NCI-H1930 (cell line): ENCODE measurements around the gene ERP44.
"Not testable (repeated sequence)": the region's sequence is repeated elsewhere in the genome, so short reads cannot be mapped to it uniquely, and the experiment has no call there.

Experiments used
- DNase-seq, 2 experiments: peaks; one replicate each; lab custom pipeline; 2025; lab: John Stamatoyannopoulos, UW

The ERP44 gene

GRCh38 chr9:100100146-100100667 lies 1.4 kb upstream of the ERP44 start:
- DNase-seq: no peak

- DNase-seq: peak in 1 of 2 experiments; percentile 37
These were observed 882 bp upstream of the ERP44 start for GRCh38 chr9:100099722-100100042.

GRCh38 chr9:100098046-100098886 lies 534 bp downstream of the ERP44 start:
- peak; percentile 5 to 18 for DNase-seq

GRCh38 chr9:100096378-100096916 lies 2.4 kb downstream of the ERP44 start:
- DNase-seq: no peak

- DNase-seq: not testable (repeated sequence)
These were observed 4.4 kb downstream of the ERP44 start for GRCh38 chr9:100094411-100094810.

GRCh38 chr9:100092066-100092465 lies 6.7 kb downstream of the ERP44 start:
- no peak for DNase-seq

- no peak for DNase-seq
These were observed 7.2 kb downstream of the ERP44 start for GRCh38 chr9:100091650-100092049.

- no peak for DNase-seq
These were observed 7.9 kb downstream of the ERP44 start for GRCh38 chr9:100090880-100091279.

- no peak for DNase-seq
These were observed 10.6 kb downstream of the ERP44 start for GRCh38 chr9:100088202-100088601.

GRCh38 chr9:100087218-100087617 lies 11.6 kb downstream of the ERP44 start:
- no peak for DNase-seq

GRCh38 chr9:100086097-100086635 lies 12.6 kb downstream of the ERP44 start:
- DNase-seq: no peak

- no peak for DNase-seq
These were observed 14.1 kb downstream of the ERP44 start for GRCh38 chr9:100084734-100085133.

- no peak for DNase-seq
These were observed 14.7 kb downstream of the ERP44 start for GRCh38 chr9:100084128-100084453.

GRCh38 chr9:100083448-100084127 lies 15.2 kb downstream of the ERP44 start:
- no peak for DNase-seq

- no peak for DNase-seq
These were observed 16.0 kb downstream of the ERP44 start for GRCh38 chr9:100082782-100083181.

- not testable (repeated sequence) for DNase-seq
These were observed 22.5 kb downstream of the ERP44 start for GRCh38 chr9:100076256-100076655.

GRCh38 chr9:100074989-100075388 lies 23.8 kb downstream of the ERP44 start:
- DNase-seq: no peak

- DNase-seq: no peak
These were observed 24.7 kb downstream of the ERP44 start for GRCh38 chr9:100074093-100074492.

GRCh38 chr9:100072805-100073204 lies 26.0 kb downstream of the ERP44 start:
- DNase-seq: no peak

- no peak for DNase-seq
These were observed 27.5 kb downstream of the ERP44 start for GRCh38 chr9:100071271-100071670.

GRCh38 chr9:100070104-100071041 lies 28.4 kb downstream of the ERP44 start:
- no peak for DNase-seq

GRCh38 chr9:100069068-100069467 lies 29.7 kb downstream of the ERP44 start:
- not testable (repeated sequence) for DNase-seq
